ENCODE measurements around the gene PARP15. TPM values are rescaled to one million over a fixed set of nuclear protein-coding genes. Genes with fewer than 3 reads are reported as not detected.

Gene PARP15
- total RNA-seq, 1 donor from 2014 or later, result not detected

GRCh38 chr3:122594025-122594424 lies 16.6 kb downstream of the PARP15 start:
- H3K27ac ChIP-seq, result no peak overlapping the region
- peaks cover 2% of the 10 kb centered on the region for H3K27me3 Mint-ChIP-seq (ENCODE audit: insufficient read depth, low read depth)
- no peak overlapping the region for H2AFZ ChIP-seq (replicated peaks)
- H3K9me3 Mint-ChIP-seq, result no peaks in the 10 kb centered on the region
- DNase-seq (ENCODE audit: low spot score), result no peak
- H3K4me2 ChIP-seq, result no peak overlapping the region
- H3K4me1 Mint-ChIP-seq, result no peaks in the 10 kb centered on the region
- no peaks in the 10 kb centered on the region for H4K20me1 ChIP-seq (ENCODE audit: low read depth)
- no peaks in the 10 kb centered on the region for H3K79me2 ChIP-seq (ENCODE audit: low read depth)
- no peak overlapping the region for H3K4me3 ChIP-seq
- no peaks in the 10 kb centered on the region for H3F3A ChIP-seq (ENCODE audit: low read depth)
- no peaks in the 10 kb centered on the region for H3K27me3 ChIP-seq
- H3K36me3 ChIP-seq, result no peaks in the 10 kb centered on the region
- H3K27ac Mint-ChIP-seq, result no peak overlapping the region
- TF ChIP-seq EZH2phosphoT487 (IDR thresholded peaks at IDR 0.05) (no peak), EZH2 (IDR thresholded peaks at IDR 0.05) (no peak), CTCF (IDR thresholded peaks at IDR 0.05) (no peak)
- H3K36me3 Mint-ChIP-seq, result no peaks in the 10 kb centered on the region
- H3K9me3 ChIP-seq (ENCODE audit: low read depth), result no peaks in the 10 kb centered on the region
- no peak overlapping the region for H3K9ac ChIP-seq
- no peak overlapping the region for H3K4me3 Mint-ChIP-seq
- H3K4me1 ChIP-seq, result no peaks in the 10 kb centered on the region

- no peak overlapping the region for H3K4me3 Mint-ChIP-seq
- Histone ChIP-seq H4K20me1 (ENCODE audit: low read depth) (no peaks in the 10 kb centered on the region), H3K9me3 (ENCODE audit: low read depth) (no peaks in the 10 kb centered on the region), H3K4me1 (no peaks in the 10 kb centered on the region), H3K27ac (no peak overlapping the region), H3K9ac (no peak overlapping the region), H3K4me3 (no peak overlapping the region), H3K4me2 (no peak overlapping the region), H3F3A (ENCODE audit: low read depth) (no peaks in the 10 kb centered on the region), H3K79me2 (ENCODE audit: low read depth) (no peaks in the 10 kb centered on the region), H3K36me3 (no peaks in the 10 kb centered on the region), H3K27me3 (no peaks in the 10 kb centered on the region), H2AFZ (replicated peaks) (no peak overlapping the region)
- H3K9me3 Mint-ChIP-seq, result no peaks in the 10 kb centered on the region
- H3K27ac Mint-ChIP-seq, result no peak overlapping the region
- no peaks in the 10 kb centered on the region for H3K4me1 Mint-ChIP-seq
- TF ChIP-seq EZH2phosphoT487 (IDR thresholded peaks at IDR 0.05) (no peak), CTCF (IDR thresholded peaks at IDR 0.05) (no peak), EZH2 (IDR thresholded peaks at IDR 0.05) (no peak)
- no peaks in the 10 kb centered on the region for H3K27me3 Mint-ChIP-seq (ENCODE audit: insufficient read depth, low read depth)
- DNase-seq (ENCODE audit: low spot score), result no peak
- no peaks in the 10 kb centered on the region for H3K36me3 Mint-ChIP-seq
Observed at GRCh38 chr3:122598151-122598550, 20.7 kb downstream of the PARP15 start.

GRCh38 chr3:122598556-122598955 lies 21.1 kb downstream of the PARP15 start:
- H2AFZ ChIP-seq (replicated peaks), result no peak overlapping the region
- H3K27ac Mint-ChIP-seq, result no peak overlapping the region
- no peaks in the 10 kb centered on the region for H3F3A ChIP-seq (ENCODE audit: low read depth)
- no peaks in the 10 kb centered on the region for H3K36me3 Mint-ChIP-seq
- no peak overlapping the region for H3K27ac ChIP-seq
- no peaks in the 10 kb centered on the region for H4K20me1 ChIP-seq (ENCODE audit: low read depth)
- no peaks in the 10 kb centered on the region for H3K9me3 ChIP-seq (ENCODE audit: low read depth)
- H3K9ac ChIP-seq, result no peak overlapping the region
- H3K4me3 ChIP-seq, result no peak overlapping the region
- no peaks in the 10 kb centered on the region for H3K4me1 Mint-ChIP-seq
- TF ChIP-seq EZH2 (IDR thresholded peaks at IDR 0.05), result no peak
- no peak for TF ChIP-seq EZH2phosphoT487 (IDR thresholded peaks at IDR 0.05)
- H3K79me2 ChIP-seq (ENCODE audit: low read depth), result no peaks in the 10 kb centered on the region
- no peaks in the 10 kb centered on the region for H3K4me1 ChIP-seq
- no peak overlapping the region for H3K4me2 ChIP-seq
- no peaks in the 10 kb centered on the region for H3K36me3 ChIP-seq
- H3K4me3 Mint-ChIP-seq, result no peak overlapping the region
- no peaks in the 10 kb centered on the region for H3K27me3 ChIP-seq
- no peaks in the 10 kb centered on the region for H3K27me3 Mint-ChIP-seq (ENCODE audit: insufficient read depth, low read depth)
- no peaks in the 10 kb centered on the region for H3K9me3 Mint-ChIP-seq
- DNase-seq (ENCODE audit: low spot score), result no peak

- H3K9me3 Mint-ChIP-seq, result no peaks in the 10 kb centered on the region
- Histone ChIP-seq H3K4me2 (no peak overlapping the region), H4K20me1 (ENCODE audit: low read depth) (no peaks in the 10 kb centered on the region), H3K9ac (no peak overlapping the region), H3K36me3 (no peaks in the 10 kb centered on the region), H3K9me3 (ENCODE audit: low read depth) (no peaks in the 10 kb centered on the region), H3K79me2 (ENCODE audit: low read depth) (no peaks in the 10 kb centered on the region), H3F3A (ENCODE audit: low read depth) (no peaks in the 10 kb centered on the region), H3K27me3 (no peaks in the 10 kb centered on the region), H3K4me1 (no peaks in the 10 kb centered on the region), H3K4me3 (no peak overlapping the region), H3K27ac (no peak overlapping the region), H2AFZ (replicated peaks) (no peak overlapping the region)
- peaks cover 2% of the 10 kb centered on the region for H3K27me3 Mint-ChIP-seq (ENCODE audit: insufficient read depth, low read depth)
- no peaks in the 10 kb centered on the region for H3K36me3 Mint-ChIP-seq
- no peak overlapping the region for H3K4me3 Mint-ChIP-seq
- DNase-seq (ENCODE audit: low spot score), result no peak
- H3K27ac Mint-ChIP-seq, result no peak overlapping the region
- no peak for TF ChIP-seq EZH2 (IDR thresholded peaks at IDR 0.05)
- no peak for TF ChIP-seq EZH2phosphoT487 (IDR thresholded peaks at IDR 0.05)
- TF ChIP-seq CTCF (IDR thresholded peaks at IDR 0.05), result no peak
- no peaks in the 10 kb centered on the region for H3K4me1 Mint-ChIP-seq
Observed at GRCh38 chr3:122602011-122602710, 24.7 kb downstream of the PARP15 start.
